Measurements from ENCODE around the gene TMEM203.
"Not testable (repeated sequence)": the region's sequence is repeated elsewhere in the genome, so short reads cannot be mapped to it uniquely, and the experiment has no call there.

DNA sequence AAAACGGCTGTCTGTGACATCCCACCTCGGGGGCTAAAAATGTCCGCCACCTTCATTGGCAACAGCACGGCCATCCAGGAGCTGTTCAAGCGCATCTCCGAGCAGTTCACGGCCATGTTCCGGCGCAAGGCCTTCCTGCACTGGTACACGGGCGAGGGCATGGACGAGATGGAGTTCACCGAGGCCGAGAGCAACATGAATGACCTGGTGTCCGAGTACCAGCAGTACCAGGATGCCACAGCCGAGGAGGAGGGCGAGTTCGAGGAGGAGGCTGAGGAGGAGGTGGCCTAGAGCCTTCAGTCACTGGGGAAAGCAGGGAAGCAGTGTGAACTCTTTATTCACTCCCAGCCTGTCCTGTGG is 37.8 kb upstream of the TMEM203 start:
- TF ChIP-seq YY1 (IDR thresholded peaks at IDR 0.05; ENCODE audit: insufficient read depth, insufficient replicate concordance, low read depth, low read length); NCOA1 (CRISPR knock-in tag; IDR thresholded peaks at IDR 0.05); ZNF274 (CRISPR knock-in tag; IDR thresholded peaks at IDR 0.05); CAMTA2 (CRISPR knock-in tag; IDR thresholded peaks at IDR 0.05; ENCODE audit: borderline replicate concordance); SP2 (CRISPR knock-in tag; IDR thresholded peaks at IDR 0.05): not testable (repeated sequence)
- TF ChIP-seq, protein P1, sequence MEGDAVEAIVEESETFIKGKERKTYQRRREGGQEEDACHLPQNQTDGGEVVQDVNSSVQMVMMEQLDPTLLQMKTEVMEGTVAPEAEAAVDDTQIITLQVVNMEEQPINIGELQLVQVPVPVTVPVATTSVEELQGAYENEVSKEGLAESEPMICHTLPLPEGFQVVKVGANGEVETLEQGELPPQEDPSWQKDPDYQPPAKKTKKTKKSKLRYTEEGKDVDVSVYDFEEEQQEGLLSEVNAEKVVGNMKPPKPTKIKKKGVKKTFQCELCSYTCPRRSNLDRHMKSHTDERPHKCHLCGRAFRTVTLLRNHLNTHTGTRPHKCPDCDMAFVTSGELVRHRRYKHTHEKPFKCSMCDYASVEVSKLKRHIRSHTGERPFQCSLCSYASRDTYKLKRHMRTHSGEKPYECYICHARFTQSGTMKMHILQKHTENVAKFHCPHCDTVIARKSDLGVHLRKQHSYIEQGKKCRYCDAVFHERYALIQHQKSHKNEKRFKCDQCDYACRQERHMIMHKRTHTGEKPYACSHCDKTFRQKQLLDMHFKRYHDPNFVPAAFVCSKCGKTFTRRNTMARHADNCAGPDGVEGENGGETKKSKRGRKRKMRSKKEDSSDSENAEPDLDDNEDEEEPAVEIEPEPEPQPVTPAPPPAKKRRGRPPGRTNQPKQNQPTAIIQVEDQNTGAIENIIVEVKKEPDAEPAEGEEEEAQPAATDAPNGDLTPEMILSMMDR (CRISPR knock-in tag; IDR thresholded peaks at IDR 0.05), result not testable (repeated sequence)
